SIG-M5 (cell line): Measurements from ENCODE around the gene C9orf57.
"Not testable (repeated sequence)": the region's sequence is repeated elsewhere in the genome, so short reads cannot be mapped to it uniquely, and the experiment has no call there.

ENCODE experiments used
- DNase-seq: peaks from one replicate; lab custom pipeline; 2025; lab: John Stamatoyannopoulos, UW

The C9orf57 gene

GRCh38 chr9:72023596-72023995 lies 36.8 kb downstream of the C9orf57 start:
- no peak for DNase-seq

GRCh38 chr9:72022841-72023240 lies 37.6 kb downstream of the C9orf57 start:
- DNase-seq = no peak

- DNase-seq = no peak
Measured at GRCh38 chr9:72013292-72013760, 47.1 kb downstream of the C9orf57 start.

GRCh38 chr9:72012646-72013045 lies 47.8 kb downstream of the C9orf57 start:
- DNase-seq = no peak

GRCh38 chr9:72007726-72008125 lies 52.7 kb downstream of the C9orf57 start:
- DNase-seq = not testable (repeated sequence)

- no peak for DNase-seq
Measured at GRCh38 chr9:72006501-72006900, 53.9 kb downstream of the C9orf57 start.

- DNase-seq = no peak
Measured at GRCh38 chr9:72005451-72005850, 55.0 kb downstream of the C9orf57 start.
